Colonic mucosa (tissue), 4 donors: ENCODE measurements around the gene BMP8B. TPM values are rescaled to one million over a fixed set of nuclear protein-coding genes. Genes with fewer than 3 reads are reported as not detected.

Experiments
- DNase-seq: peaks from one replicate; pipeline ENCODE4 v3.0.0-alpha.2; 2020
- H3K27ac ChIP-seq: fragments of 200-600 bp; one replicate; pipeline ENCODE4 v1.8.0; 2021
- H3K27me3 ChIP-seq: fragments of 200-600 bp; one replicate; pipeline ENCODE4 v1.8.0; 2021
- H3K36me3 ChIP-seq: fragments of 200-600 bp; one replicate; pipeline ENCODE4 v1.8.0; 2021
- H3K4me1 ChIP-seq: fragments of 200-600 bp; one replicate; pipeline ENCODE4 v1.8.0; 2021; ENCODE audit warnings: mild to moderate bottlenecking
- H3K4me3 ChIP-seq: fragments of 200-600 bp; one replicate; pipeline ENCODE4 v1.8.0; 2021
- H3K9ac ChIP-seq, 2 donors: one replicate each; pipeline ENCODE4 v1.7.0; 2013; ENCODE audit warnings: control low read depth in 2 of 2, low read depth in 2 of 2, low read length in 2 of 2
- H3K9me3 ChIP-seq: fragments of 200-600 bp; one replicate; pipeline ENCODE4 v1.8.0; 2021
- CTCF ChIP-seq: fragments of 200-600 bp; IDR thresholded peaks from one replicate; pipeline ENCODE4 v1.8.0; 2022; ENCODE audit warnings: antibody characterized with exemption, mild to moderate bottlenecking
- intact Hi-C: fragments of 100-400 bp; cut with DNase I; formaldehyde crosslinking; loops from one replicate; pipeline ENCODE4 v1.14.1; 2022
- total RNA-seq, 2 donors: library from RNA; stranded (reverse); fragmentation: NEBNext Ultra II Directional in 1 of 2; extraction: Animal tissue kit (Norgen Biotek cat#: 25700) in 1 of 2; gene quantifications; one replicate each; pipeline ENCODE4 v1.2.1, GENCODE V29; 2021
- donor health status: healthy.
- donor health status: DM: no; HTN: no; CAD: no.
- donor health status: DM: no; HTN: no; CAD: no.

Gene BMP8B
- total RNA-seq, 2 donors from 2014 or later: 4.9 TPM

- Histone ChIP-seq H3K36me3 (peaks cover 20% of the 10 kb centered on the region), H3K9me3 (no peaks in the 10 kb centered on the region), H3K27ac (no peak overlapping the region), H3K27me3 (no peaks in the 10 kb centered on the region), H3K4me1 (no peaks in the 10 kb centered on the region), H3K9ac (no peak overlapping the region), H3K4me3 (no peak overlapping the region)
- intact Hi-C loops: no loop called here
- TF ChIP-seq CTCF: no peak
- DNase-seq: peak; percentile 12
Measured at GRCh38 chr1:39745016-39745670, 43.5 kb downstream of the BMP8B start.

- Histone ChIP-seq H3K4me3 (peak within 1 kb of the TSS; percentile 69), H3K36me3 (no peaks in the 10 kb centered on the region), H3K9ac (peak within 1 kb of the TSS; percentile 48 to 85), H3K9me3 (no peaks in the 10 kb centered on the region), H3K27ac (peak within 1 kb of the TSS; percentile 37), H3K4me1 (no peaks in the 10 kb centered on the region), H3K27me3 (peaks cover 5% of the 10 kb centered on the region)
- TF ChIP-seq CTCF: no peak
- intact Hi-C loops: no loop called here
- peak; percentile 98 for DNase-seq
Measured at GRCh38 chr1:39738622-39739366, 49.9 kb downstream of the BMP8B start, which contains the start of gene PPIE. TSS of gene PPIE (plus strand) at chr1:39738882. CDS start at chr1:39738901, 19 bp downstream.

GRCh38 chr1:39737546-39738169 lies 51.0 kb downstream of the BMP8B start:
- H3K9ac ChIP-seq: no peak overlapping the region
- no peaks in the 10 kb centered on the region for H3K9me3 ChIP-seq
- H3K27ac ChIP-seq: no peak overlapping the region
- H3K27me3 ChIP-seq: peaks cover 11% of the 10 kb centered on the region
- no peaks in the 10 kb centered on the region for H3K36me3 ChIP-seq
- no peak for TF ChIP-seq CTCF
- no peak for DNase-seq
- no peaks in the 10 kb centered on the region for H3K4me1 ChIP-seq
- no peak overlapping the region for H3K4me3 ChIP-seq
- intact Hi-C loops: no loop called here

- no peak for DNase-seq
- no peak for TF ChIP-seq CTCF
- H3K4me3 ChIP-seq: no peak overlapping the region
- intact Hi-C loops: no loop called here
- H3K27me3 ChIP-seq: peaks cover 11% of the 10 kb centered on the region
- H3K36me3 ChIP-seq: no peaks in the 10 kb centered on the region
- H3K9me3 ChIP-seq: no peaks in the 10 kb centered on the region
- no peak overlapping the region for H3K27ac ChIP-seq
- no peak overlapping the region for H3K9ac ChIP-seq
- H3K4me1 ChIP-seq: no peaks in the 10 kb centered on the region
Measured at GRCh38 chr1:39735731-39736130, 52.9 kb downstream of the BMP8B start.

GRCh38 chr1:39733161-39733560 lies 55.5 kb downstream of the BMP8B start:
- TF ChIP-seq CTCF: no peak
- Histone ChIP-seq H3K9me3 (no peaks in the 10 kb centered on the region), H3K4me3 (no peak overlapping the region), H3K27ac (no peak overlapping the region), H3K9ac (no peak overlapping the region), H3K36me3 (no peaks in the 10 kb centered on the region), H3K27me3 (peaks cover 15% of the 10 kb centered on the region), H3K4me1 (no peaks in the 10 kb centered on the region)
- intact Hi-C loops: no loop called here
- no peak for DNase-seq
